Trophoblast cell (in vitro differentiated cells and primary cell): ENCODE measurements around the gene SLC17A9.
A peak's percentile ranks its signal among the peaks of the same experiment; 100 is the strongest.
"Not testable (repeated sequence)": the region's sequence is repeated elsewhere in the genome, so short reads cannot be mapped to it uniquely, and the experiment has no call there.

Experiments used
- DNase-seq, 2 donors: peaks; one replicate each; pipeline ENCODE4 v3.0.0-alpha.2; 2016
- H2AFZ ChIP-seq: 2 replicates; pipeline ENCODE4 v1.6.1; 2013; ENCODE audit warnings: low read length, moderate library complexity, mild to moderate bottlenecking; ENCODE audit not compliant: insufficient read depth, poor library complexity
- H2AK5ac ChIP-seq: 2 replicates; pipeline ENCODE4 v1.6.1; 2013; ENCODE audit warnings: mild to moderate bottlenecking, low read length
- H2BK120ac ChIP-seq: 2 replicates; pipeline ENCODE4 v1.6.1; 2013; ENCODE audit warnings: low read length, mild to moderate bottlenecking, moderate library complexity; ENCODE audit not compliant: insufficient read depth, poor library complexity
- H2BK12ac ChIP-seq: 2 replicates; pipeline ENCODE4 v1.6.1; 2013; ENCODE audit warnings: mild to moderate bottlenecking, low read length, moderate library complexity
- H2BK5ac ChIP-seq: 2 replicates; pipeline ENCODE4 v1.6.1; 2013; ENCODE audit warnings: low read length, low read depth, moderate library complexity, mild to moderate bottlenecking; ENCODE audit not compliant: poor library complexity
- H3K14ac ChIP-seq: 2 replicates; pipeline ENCODE4 v1.6.1; 2013; ENCODE audit warnings: mild to moderate bottlenecking, low read length
- H3K18ac ChIP-seq: 2 replicates; pipeline ENCODE4 v1.6.1; 2013; ENCODE audit warnings: mild to moderate bottlenecking, low read length
- H3K23ac ChIP-seq: 2 replicates; pipeline ENCODE4 v1.6.1; 2013; ENCODE audit warnings: low read length
- H3K27ac ChIP-seq: 2 replicates; pipeline ENCODE4 v1.5.1; 2013; ENCODE audit warnings: low read depth, mild to moderate bottlenecking, inconsistent platforms, low read length, moderate library complexity
- H3K27me3 ChIP-seq: 2 replicates; pipeline ENCODE4 v1.6.1; 2013; ENCODE audit warnings: inconsistent platforms, mild to moderate bottlenecking, low read length, moderate library complexity; ENCODE audit not compliant: insufficient read depth
- H3K36me3 ChIP-seq, 2 experiments: 1 replicate in 1 of 2; 2 replicates in 1 of 2; pipeline ENCODE4 v1.6.1; 2013; ENCODE audit warnings: low read length in 2 of 2, mild to moderate bottlenecking in 2 of 2, moderate library complexity in 1 of 2; ENCODE audit not compliant: insufficient read depth in 2 of 2, control insufficient read depth in 1 of 2
- H3K4ac ChIP-seq: 2 replicates; pipeline ENCODE4 v1.6.1; 2013; ENCODE audit warnings: low read depth, mild to moderate bottlenecking, low read length, moderate library complexity
- H3K4me1 ChIP-seq, 2 experiments: 1 replicate in 1 of 2; 2 replicates in 1 of 2; pipeline ENCODE4 v1.6.1; 2013; ENCODE audit warnings: low read length in 2 of 2, mild to moderate bottlenecking in 2 of 2, moderate library complexity in 1 of 2; ENCODE audit not compliant: insufficient read depth in 2 of 2, control insufficient read depth in 1 of 2
- H3K4me2 ChIP-seq: 2 replicates; pipeline ENCODE4 v1.6.1; 2013; ENCODE audit warnings: inconsistent platforms, mild to moderate bottlenecking, low read length, moderate library complexity
- H3K4me3 ChIP-seq: 2 replicates; pipeline ENCODE4 v1.5.1; 2013; ENCODE audit warnings: mild to moderate bottlenecking, low read depth, low read length, inconsistent platforms
- H3K79me1 ChIP-seq: one replicate; pipeline ENCODE4 v1.6.1; 2013; ENCODE audit warnings: low read length
- H3K79me2 ChIP-seq: 2 replicates; pipeline ENCODE4 v1.6.1; 2013; ENCODE audit warnings: low read length, mild to moderate bottlenecking; ENCODE audit not compliant: control insufficient read depth, insufficient read depth, poor library complexity
- H3K9ac ChIP-seq: 2 replicates; pipeline ENCODE4 v1.6.1; 2013; ENCODE audit warnings: mild to moderate bottlenecking, low read length
- H3K9me3 ChIP-seq: 2 replicates; pipeline ENCODE4 v1.6.1; 2013; ENCODE audit warnings: low read depth, mild to moderate bottlenecking, control low read depth, inconsistent platforms, low read length; ENCODE audit not compliant: insufficient read depth
- H4K12ac ChIP-seq: 2 replicates; pipeline ENCODE4 v1.6.1; 2013; ENCODE audit warnings: low read depth, mild to moderate bottlenecking, low read length, moderate library complexity
- H4K8ac ChIP-seq: 2 replicates; pipeline ENCODE4 v1.6.1; 2013; ENCODE audit warnings: low read depth, mild to moderate bottlenecking, low read length, moderate library complexity
- H4K91ac ChIP-seq: one replicate; pipeline ENCODE4 v1.6.1; 2013; ENCODE audit warnings: low read depth, mild to moderate bottlenecking, low read length, moderate library complexity
- WGBS: extraction: QIAGEN DNeasy Blood & Tissue Kit; methylation state at CpG from one replicate; pipeline ENCODE4 v1.1.7; 2013; ENCODE audit warnings: missing lambda C conversion rate; ENCODE audit not compliant: insufficient read length, insufficient coverage; ENCODE audit errors: extremely low coverage; 5-methylcytosine and 5-hydroxymethylcytosine counted together

Gene SLC17A9

DNA sequence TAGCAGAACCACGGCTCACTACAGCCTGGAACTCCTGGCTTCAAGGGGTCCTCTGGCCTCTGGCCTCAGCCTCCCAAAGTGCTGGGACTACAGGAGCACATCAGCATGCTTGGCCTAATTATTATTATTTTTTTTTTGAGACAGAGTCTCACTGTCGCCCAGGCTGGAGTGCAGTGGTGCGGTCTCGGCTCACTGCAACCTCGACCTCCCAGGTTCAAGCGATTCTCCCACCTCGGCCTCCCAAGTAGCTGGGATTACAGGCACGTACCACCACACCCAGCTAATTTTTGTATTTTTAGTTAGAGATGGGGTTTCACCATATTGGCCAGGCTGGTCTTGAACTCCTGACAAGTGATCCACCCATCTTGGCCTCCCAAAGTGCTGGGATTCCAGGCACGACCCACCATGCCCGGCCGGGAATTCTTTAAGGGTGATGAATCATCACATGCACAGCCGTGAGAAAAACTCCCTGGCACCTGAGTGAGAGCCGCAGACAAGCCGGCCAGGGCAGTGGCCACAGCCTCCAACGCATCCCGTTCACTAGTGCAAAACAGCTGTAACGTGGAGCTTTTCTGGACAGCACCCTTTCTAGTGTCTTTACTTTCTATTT, 29.3 kb upstream of the SLC17A9 start:
- not testable (repeated sequence) for H4K12ac ChIP-seq, H3K36me3 ChIP-seq, H3K14ac ChIP-seq, H2AK5ac ChIP-seq, H3K4me2 ChIP-seq, H3K27ac ChIP-seq, H3K27me3 ChIP-seq, H2BK12ac ChIP-seq, H4K8ac ChIP-seq, H2BK5ac ChIP-seq, H3K23ac ChIP-seq, H3K9ac ChIP-seq, H3K9me3 ChIP-seq, H4K91ac ChIP-seq, H3K4me3 ChIP-seq, H2BK120ac ChIP-seq, H3K18ac ChIP-seq, H2AFZ ChIP-seq
- Histone ChIP-seq H3K79me2 (peaks cover 47% of the 10 kb centered on the region), H3K4ac (peak overlapping the region; percentile 98), H3K4me1 (peaks cover 25 to 40% of the 10 kb centered on the region in 2 experiments), H3K79me1 (peaks cover 12% of the 10 kb centered on the region)
- peak; percentile 69 to 82 for DNase-seq
- no CpG with 5 or more reads among the region's 17 CpGs for WGBS

DNA sequence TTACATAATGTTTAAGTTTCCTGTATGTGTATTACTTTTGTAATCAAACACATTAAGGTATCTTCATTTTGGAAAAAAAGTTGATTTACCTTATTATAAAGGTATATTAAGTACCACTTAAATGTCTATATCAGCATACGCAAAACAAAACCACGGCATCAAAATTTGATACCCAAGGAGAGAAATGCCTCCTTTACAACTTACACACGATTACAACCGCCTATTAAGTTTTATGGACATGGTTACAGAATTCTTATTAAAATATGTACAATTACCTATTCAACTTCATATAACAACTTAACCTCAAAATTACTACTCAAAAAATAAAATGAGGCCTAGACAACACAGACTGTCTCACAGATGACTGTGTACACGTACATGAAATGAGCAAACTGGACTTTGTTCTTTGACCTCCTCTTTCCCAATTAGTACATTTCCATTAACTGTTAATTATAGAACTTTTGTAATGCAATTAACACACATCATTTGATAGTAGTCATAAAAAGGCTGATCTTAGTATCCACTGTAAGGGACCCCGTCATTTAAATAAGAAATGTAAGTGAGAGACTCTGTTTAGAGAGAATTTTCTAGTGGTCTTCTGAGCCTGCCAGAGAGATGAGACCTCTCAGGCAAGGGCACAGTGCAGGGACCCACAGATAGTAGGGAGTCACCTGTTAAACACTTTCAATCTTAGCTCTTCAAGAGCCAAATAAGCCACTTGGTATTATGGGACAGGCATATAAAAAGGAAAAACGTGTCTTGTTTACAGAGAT, 28.7 kb upstream of the SLC17A9 start:
- no peak overlapping the region for H3K18ac ChIP-seq
- H3K36me3 ChIP-seq, result peaks cover 0 to 4% of the 10 kb centered on the region in 2 experiments
- peak overlapping the region; percentile 100 for H3K4ac ChIP-seq
- H2BK120ac ChIP-seq, result no peak overlapping the region
- no peak overlapping the region for H3K4me3 ChIP-seq
- no peak overlapping the region for H4K8ac ChIP-seq
- H3K4me2 ChIP-seq, result peak overlapping the region; percentile 65
- H4K12ac ChIP-seq, result no peak overlapping the region
- H3K14ac ChIP-seq, result no peak overlapping the region
- no peak overlapping the region for H2AK5ac ChIP-seq
- no peak overlapping the region for H3K9ac ChIP-seq
- H2BK12ac ChIP-seq, result no peak overlapping the region
- H3K27ac ChIP-seq, result no peak overlapping the region
- no peak overlapping the region for H2AFZ ChIP-seq
- H3K27me3 ChIP-seq, result no peaks in the 10 kb centered on the region
- no peak for DNase-seq
- H2BK5ac ChIP-seq, result no peak overlapping the region
- peaks cover 18% of the 10 kb centered on the region for H3K79me1 ChIP-seq
- H3K79me2 ChIP-seq, result peaks cover 48% of the 10 kb centered on the region
- no peaks in the 10 kb centered on the region for H3K9me3 ChIP-seq
- H3K23ac ChIP-seq, result no peak overlapping the region
- no CpG with 5 or more reads among the region's 7 CpGs for WGBS
- H4K91ac ChIP-seq, result no peak overlapping the region
- H3K4me1 ChIP-seq, result peaks cover 30 to 45% of the 10 kb centered on the region in 2 experiments

DNA sequence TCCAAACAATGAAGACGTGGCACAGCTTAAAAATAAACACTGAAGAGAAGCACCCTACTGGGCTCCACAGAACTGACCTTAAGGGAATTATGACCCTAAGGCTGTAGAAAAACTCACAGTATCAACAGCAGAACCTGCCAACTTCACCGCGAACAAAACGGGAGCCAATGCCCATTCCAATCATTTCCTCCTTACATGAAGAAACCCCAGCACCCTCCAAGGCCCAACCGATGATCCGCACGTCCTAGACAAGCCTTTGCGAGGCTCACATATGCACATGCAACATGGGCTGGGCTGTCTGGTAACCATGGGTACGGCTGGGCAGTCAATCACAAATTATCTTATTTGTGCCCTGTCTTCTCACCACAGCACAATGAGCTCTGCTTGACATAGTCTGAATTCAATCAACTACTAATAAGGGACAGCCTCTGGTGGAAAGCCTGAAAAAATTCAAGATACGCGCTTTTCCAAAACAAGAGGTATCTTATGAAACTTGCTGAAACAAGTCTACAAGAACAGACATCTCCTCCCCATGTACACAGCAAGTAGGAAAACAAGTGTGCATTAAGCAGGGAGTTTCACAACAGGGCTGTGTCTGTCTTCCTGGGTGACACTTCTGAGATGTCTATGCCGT, 27.9 kb upstream of the SLC17A9 start:
- DNase-seq, result no peak
- H2AK5ac ChIP-seq, result no peak overlapping the region
- no peak overlapping the region for H3K27ac ChIP-seq
- peak overlapping the region; percentile 100 for H3K4ac ChIP-seq
- H3K4me1 ChIP-seq, result peaks cover 30 to 45% of the 10 kb centered on the region in 2 experiments
- no peak overlapping the region for H2AFZ ChIP-seq
- peaks cover 22% of the 10 kb centered on the region for H3K79me1 ChIP-seq
- H2BK12ac ChIP-seq, result no peak overlapping the region
- no peak overlapping the region for H3K18ac ChIP-seq
- peaks cover 0 to 4% of the 10 kb centered on the region in 2 experiments for H3K36me3 ChIP-seq
- no CpG with 5 or more reads among the region's 12 CpGs for WGBS
- no peak overlapping the region for H3K14ac ChIP-seq
- no peak overlapping the region for H3K23ac ChIP-seq
- H3K27me3 ChIP-seq, result no peaks in the 10 kb centered on the region
- no peak overlapping the region for H4K8ac ChIP-seq
- H3K4me3 ChIP-seq, result no peak overlapping the region
- no peak overlapping the region for H2BK120ac ChIP-seq
- no peak overlapping the region for H4K91ac ChIP-seq
- H3K4me2 ChIP-seq, result peak overlapping the region; percentile 65
- peaks cover 46% of the 10 kb centered on the region for H3K79me2 ChIP-seq
- H3K9ac ChIP-seq, result no peak overlapping the region
- no peak overlapping the region for H2BK5ac ChIP-seq
- H3K9me3 ChIP-seq, result no peaks in the 10 kb centered on the region
- H4K12ac ChIP-seq, result no peak overlapping the region

DNA sequence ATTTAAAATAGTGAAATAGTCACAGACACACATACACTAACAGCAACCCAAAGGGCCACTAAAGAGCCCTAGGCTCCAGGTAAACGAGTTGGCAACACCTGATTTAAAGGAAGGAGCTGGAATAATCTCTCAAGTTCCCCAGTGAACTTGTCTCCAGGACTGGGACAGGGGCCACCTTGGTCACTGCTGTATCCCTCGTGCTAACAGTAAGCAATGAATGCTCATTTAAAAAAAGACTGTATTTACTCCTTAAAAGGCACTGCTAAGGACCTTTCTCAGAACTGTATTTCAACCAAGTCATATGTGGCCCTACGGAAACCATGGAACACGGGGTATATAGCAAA, 27.5 kb upstream of the SLC17A9 start:
- Histone ChIP-seq H3K4me1 (peaks cover 28 to 44% of the 10 kb centered on the region in 2 experiments), H3K23ac (no peak overlapping the region)
- WGBS, result no CpG with 5 or more reads among the region's 4 CpGs

More for the DNA sequence above, 27.5 kb upstream of the SLC17A9 start:
- no peak overlapping the region for H3K14ac ChIP-seq
- peaks cover 22% of the 10 kb centered on the region for H3K79me1 ChIP-seq
- no peak for DNase-seq
- H4K91ac ChIP-seq, result no peak overlapping the region
- H3K4ac ChIP-seq, result peak overlapping the region; percentile 100
- peaks cover 0 to 3% of the 10 kb centered on the region in 2 experiments for H3K36me3 ChIP-seq
- peak overlapping the region; percentile 88 for H3K9ac ChIP-seq
- no peak overlapping the region for H2AK5ac ChIP-seq
- H3K4me3 ChIP-seq, result no peak overlapping the region
- no peaks in the 10 kb centered on the region for H3K27me3 ChIP-seq
- H4K12ac ChIP-seq, result no peak overlapping the region
- H2BK5ac ChIP-seq, result peak overlapping the region; percentile 12
- peak overlapping the region; percentile 65 for H3K4me2 ChIP-seq
- H3K27ac ChIP-seq, result peak overlapping the region; percentile 13
- no peak overlapping the region for H4K8ac ChIP-seq
- H2BK120ac ChIP-seq, result no peak overlapping the region
- no peaks in the 10 kb centered on the region for H3K9me3 ChIP-seq
- H2AFZ ChIP-seq, result no peak overlapping the region
- no peak overlapping the region for H3K18ac ChIP-seq
- no peak overlapping the region for H2BK12ac ChIP-seq
- peaks cover 43% of the 10 kb centered on the region for H3K79me2 ChIP-seq
